ENCODE results near the gene CIP2A.

CIP2A gene

DNA sequence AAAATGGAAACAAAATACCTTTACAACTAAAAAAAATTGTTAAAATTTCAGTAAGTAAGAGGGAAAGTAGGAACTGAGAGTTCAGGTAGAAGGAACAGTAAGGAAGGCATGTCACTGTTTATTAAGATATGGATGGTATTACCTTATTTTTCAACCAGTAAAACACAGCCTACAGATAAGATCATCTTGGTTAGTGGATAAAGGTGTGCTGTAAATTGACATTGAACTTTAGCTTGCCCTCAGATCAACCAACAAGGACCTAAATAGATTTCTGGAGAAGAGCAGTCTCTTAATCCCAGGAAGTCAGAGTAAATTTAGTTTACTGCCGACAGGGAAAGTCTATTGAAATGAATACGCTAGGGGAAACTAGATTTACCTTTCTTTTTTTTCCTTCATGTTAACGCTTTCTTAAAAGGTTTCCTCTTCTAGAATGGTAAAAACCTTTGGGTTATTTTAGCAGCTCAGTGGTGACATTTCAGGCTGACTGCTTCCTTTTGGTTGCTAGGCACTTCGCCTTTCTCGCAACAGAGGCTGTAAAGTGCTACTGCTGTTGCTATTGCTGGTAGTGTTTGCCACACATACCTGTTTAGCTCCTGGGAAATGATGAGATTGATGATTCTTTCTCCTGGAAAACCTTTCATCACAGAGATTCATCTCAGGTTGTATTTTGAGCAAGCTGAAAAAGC is 13.2 kb upstream of the CIP2A start:
- peaks cover 3% of the 10 kb centered on the region; the same call in 1 of the 2 replicates for H3K36me3 ChIP-seq (ENCODE audit: control insufficient read depth, insufficient read depth, low read length)
- no peak overlapping the region for H3K27ac ChIP-seq (ENCODE audit: low read depth, low read length)
- H3K4me3 ChIP-seq (ENCODE audit: low read depth, low read length), result no peak overlapping the region
- H3K4me1 ChIP-seq (ENCODE audit: control insufficient read depth, insufficient read depth, low read length), result peaks cover 11% of the 10 kb centered on the region; the same call in 1 of the 2 replicates
- peaks cover 6% of the 10 kb centered on the region; the same call in 1 of the 2 replicates for H3K9me3 ChIP-seq (ENCODE audit: control insufficient read depth, insufficient read depth, low read depth, low read length)
- no peaks in the 10 kb centered on the region for H3K27me3 ChIP-seq (ENCODE audit: control insufficient read depth, insufficient read depth, low read length)
- H3K9ac ChIP-seq (ENCODE audit: low read length), result no peak overlapping the region

GRCh38 chr3:108599677-108600409 is 10.6 kb upstream of the CIP2A start:
- H3K27me3 ChIP-seq (ENCODE audit: control insufficient read depth, insufficient read depth, low read length), result no peaks in the 10 kb centered on the region
- peaks cover 6% of the 10 kb centered on the region; the same call in 1 of the 2 replicates for H3K9me3 ChIP-seq (ENCODE audit: control insufficient read depth, insufficient read depth, low read depth, low read length)
- no peak overlapping the region for H3K27ac ChIP-seq (ENCODE audit: low read depth, low read length)
- no peaks in the 10 kb centered on the region for H3K36me3 ChIP-seq (ENCODE audit: control insufficient read depth, insufficient read depth, low read length)
- H3K4me1 ChIP-seq (ENCODE audit: control insufficient read depth, insufficient read depth, low read length), result peaks cover 11% of the 10 kb centered on the region; the same call in 1 of the 2 replicates
- H3K9ac ChIP-seq (ENCODE audit: low read length), result no peak overlapping the region
- H3K4me3 ChIP-seq (ENCODE audit: low read depth, low read length), result no peak overlapping the region

DNA sequence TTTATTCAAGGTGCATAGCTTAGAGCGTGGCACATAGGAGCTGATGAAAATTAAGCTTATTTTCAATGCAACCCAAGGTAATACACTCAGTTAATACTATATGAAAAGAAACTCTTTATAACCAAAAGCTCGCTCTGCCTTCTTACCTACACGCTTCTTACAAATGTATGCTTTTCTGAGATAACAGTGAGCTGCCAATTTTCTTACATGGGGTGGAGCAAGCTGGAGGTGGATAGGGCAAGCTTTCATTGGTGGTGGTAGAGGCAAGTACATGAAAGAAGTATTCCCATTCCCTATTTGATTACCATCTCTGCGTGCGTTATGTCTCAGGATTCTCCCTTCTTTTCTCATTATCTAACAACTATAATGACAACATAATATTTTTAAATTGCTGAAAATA is 9.1 kb upstream of the CIP2A start:
- H3K27me3 ChIP-seq (ENCODE audit: control insufficient read depth, insufficient read depth, low read length), result no peaks in the 10 kb centered on the region
- H3K4me1 ChIP-seq (ENCODE audit: control insufficient read depth, insufficient read depth, low read length), result peaks cover 11% of the 10 kb centered on the region; the same call in 1 of the 2 replicates
- H3K9ac ChIP-seq (ENCODE audit: low read length), result no peak overlapping the region
- H3K36me3 ChIP-seq (ENCODE audit: control insufficient read depth, insufficient read depth, low read length), result no peaks in the 10 kb centered on the region
- peaks cover 6% of the 10 kb centered on the region; the same call in 1 of the 2 replicates for H3K9me3 ChIP-seq (ENCODE audit: control insufficient read depth, insufficient read depth, low read depth, low read length)
- no peak overlapping the region for H3K27ac ChIP-seq (ENCODE audit: low read depth, low read length)
- H3K4me3 ChIP-seq (ENCODE audit: low read depth, low read length), result no peak overlapping the region

DNA sequence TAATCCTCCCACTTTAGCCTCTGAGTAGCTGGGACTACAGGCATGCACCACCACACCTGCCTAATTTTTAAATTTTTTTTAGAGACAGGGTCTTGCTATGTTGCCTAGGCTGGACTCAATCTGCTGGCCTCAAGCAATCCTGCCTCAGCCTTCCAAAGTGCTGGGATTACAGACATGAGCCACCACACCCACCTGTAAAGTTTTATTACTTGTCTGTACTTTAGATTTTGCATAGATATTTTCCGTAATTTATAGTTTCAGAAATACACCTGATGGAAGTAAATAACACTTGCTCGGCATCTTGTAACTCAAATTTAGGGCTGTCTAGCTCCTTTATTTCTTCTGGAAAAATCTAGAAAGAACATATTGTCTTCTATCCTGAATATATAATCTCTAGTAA is 6.1 kb upstream of the CIP2A start:
- H3K9me3 ChIP-seq (ENCODE audit: control insufficient read depth, insufficient read depth, low read depth, low read length), result no peaks in the 10 kb centered on the region
- no peak overlapping the region for H3K27ac ChIP-seq (ENCODE audit: low read depth, low read length)
- H3K4me1 ChIP-seq (ENCODE audit: control insufficient read depth, insufficient read depth, low read length), result peaks cover 5% of the 10 kb centered on the region; the same call in 1 of the 2 replicates
- no peaks in the 10 kb centered on the region for H3K36me3 ChIP-seq (ENCODE audit: control insufficient read depth, insufficient read depth, low read length)
- H3K27me3 ChIP-seq (ENCODE audit: control insufficient read depth, insufficient read depth, low read length), result no peaks in the 10 kb centered on the region
- H3K4me3 ChIP-seq (ENCODE audit: low read depth, low read length), result no peak overlapping the region
- H3K9ac ChIP-seq (ENCODE audit: low read length), result no peak overlapping the region

DNA sequence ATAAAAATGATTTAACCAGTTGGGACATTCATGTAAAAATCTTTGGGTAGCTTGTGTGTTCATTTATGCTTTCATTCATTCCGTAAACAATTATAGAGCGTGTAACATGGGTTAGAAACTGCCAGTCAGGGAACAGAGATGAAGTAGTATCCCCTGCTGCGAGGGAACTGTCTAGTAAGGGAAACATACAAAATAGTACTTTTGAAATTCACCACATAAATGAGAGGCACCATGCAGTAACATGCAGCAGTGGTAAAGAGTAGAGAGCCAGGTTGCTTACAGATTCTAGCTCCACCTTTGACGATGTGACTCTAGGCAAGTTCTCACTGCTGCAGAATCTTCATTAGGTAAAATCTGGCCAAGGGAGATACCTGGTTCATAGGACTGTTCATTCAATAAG is 1.2 kb upstream of the CIP2A start:
- no peaks in the 10 kb centered on the region for H3K27me3 ChIP-seq (ENCODE audit: control insufficient read depth, insufficient read depth, low read length)
- H3K9ac ChIP-seq (ENCODE audit: low read length), result peak overlapping the region; percentile 94
- peak overlapping the region; percentile 97 for H3K4me3 ChIP-seq (ENCODE audit: low read depth, low read length)
- no peaks in the 10 kb centered on the region for H3K36me3 ChIP-seq (ENCODE audit: control insufficient read depth, insufficient read depth, low read length)
- peak overlapping the region; percentile 89; the same call in 1 of the 2 replicates for H3K27ac ChIP-seq (ENCODE audit: low read depth, low read length)
- no peaks in the 10 kb centered on the region for H3K9me3 ChIP-seq (ENCODE audit: control insufficient read depth, insufficient read depth, low read depth, low read length)
- H3K4me1 ChIP-seq (ENCODE audit: control insufficient read depth, insufficient read depth, low read length), result peaks cover 15% of the 10 kb centered on the region

DNA sequence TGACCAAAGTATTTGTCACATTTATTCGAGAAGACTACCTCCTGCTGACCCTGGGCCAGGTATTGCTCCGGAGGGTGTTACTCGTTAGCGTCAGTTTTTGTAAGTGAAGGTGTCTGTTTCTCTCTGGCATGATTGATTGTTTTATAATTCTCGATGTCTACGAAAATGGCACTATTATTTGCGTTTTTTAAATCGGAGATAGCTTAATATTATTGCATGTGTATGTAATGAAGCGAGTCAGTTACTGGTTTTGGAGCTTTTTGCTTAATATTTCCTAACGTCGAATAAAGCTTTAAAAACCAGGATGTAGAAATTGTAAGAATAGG is 723 bp upstream of the CIP2A start:
- peaks cover 1% of the 10 kb centered on the region for H3K36me3 ChIP-seq (ENCODE audit: control insufficient read depth, insufficient read depth, low read length)
- peak overlapping the region; percentile 97 for H3K4me3 ChIP-seq (ENCODE audit: low read depth, low read length)
- peak overlapping the region; percentile 94 for H3K9ac ChIP-seq (ENCODE audit: low read length)
- no peaks in the 10 kb centered on the region for H3K9me3 ChIP-seq (ENCODE audit: control insufficient read depth, insufficient read depth, low read depth, low read length)
- H3K27me3 ChIP-seq (ENCODE audit: control insufficient read depth, insufficient read depth, low read length), result no peaks in the 10 kb centered on the region
- H3K4me1 ChIP-seq (ENCODE audit: control insufficient read depth, insufficient read depth, low read length), result peaks cover 15% of the 10 kb centered on the region
- peak overlapping the region; percentile 89 for H3K27ac ChIP-seq (ENCODE audit: low read depth, low read length)

- peak overlapping the region; percentile 97 for H3K4me3 ChIP-seq (ENCODE audit: low read depth, low read length)
- peaks cover 15% of the 10 kb centered on the region for H3K4me1 ChIP-seq (ENCODE audit: control insufficient read depth, insufficient read depth, low read length)
- peak overlapping the region; percentile 89 for H3K27ac ChIP-seq (ENCODE audit: low read depth, low read length)
- peak overlapping the region; percentile 94 for H3K9ac ChIP-seq (ENCODE audit: low read length)
- H3K9me3 ChIP-seq (ENCODE audit: control insufficient read depth, insufficient read depth, low read depth, low read length), result no peaks in the 10 kb centered on the region
- H3K27me3 ChIP-seq (ENCODE audit: control insufficient read depth, insufficient read depth, low read length), result no peaks in the 10 kb centered on the region
- peaks cover 12% of the 10 kb centered on the region for H3K36me3 ChIP-seq (ENCODE audit: control insufficient read depth, insufficient read depth, low read length)
These were observed 637 bp downstream of the CIP2A start for GRCh38 chr3:108588601-108589000.

- Histone ChIP-seq H3K27me3 (ENCODE audit: control insufficient read depth, insufficient read depth, low read length) (no peaks in the 10 kb centered on the region), H3K36me3 (ENCODE audit: control insufficient read depth, insufficient read depth, low read length) (peaks cover 75% of the 10 kb centered on the region), H3K4me1 (ENCODE audit: control insufficient read depth, insufficient read depth, low read length) (peaks cover 10% of the 10 kb centered on the region; the same call in 1 of the 2 replicates), H3K4me3 (ENCODE audit: low read depth, low read length) (no peak overlapping the region), H3K9ac (ENCODE audit: low read length) (no peak overlapping the region), H3K27ac (ENCODE audit: low read depth, low read length) (no peak overlapping the region), H3K9me3 (ENCODE audit: control insufficient read depth, insufficient read depth, low read depth, low read length) (no peaks in the 10 kb centered on the region)
These were observed 11.2 kb downstream of the CIP2A start for GRCh38 chr3:108578064-108578463.

DNA sequence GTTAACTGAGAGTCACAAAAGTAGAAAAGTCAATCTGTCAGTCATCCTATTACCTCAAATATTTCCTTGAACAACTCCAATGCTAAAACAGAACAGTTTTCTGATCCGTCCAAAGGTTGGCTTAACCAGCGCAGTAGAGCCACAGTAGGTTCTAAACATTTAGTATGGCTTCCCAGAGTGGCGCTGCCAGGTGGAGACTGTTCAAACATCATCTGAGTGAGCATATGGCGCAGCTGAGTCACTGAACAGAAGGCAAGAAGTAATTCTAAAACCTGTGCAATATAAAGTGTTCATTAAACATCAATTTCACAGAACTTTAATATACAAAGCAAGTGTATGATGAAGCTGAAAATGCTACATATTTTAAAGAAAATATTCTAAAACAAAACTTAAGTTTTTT is 19.9 kb downstream of the CIP2A start:
- no peak overlapping the region for H3K27ac ChIP-seq (ENCODE audit: low read depth, low read length)
- no peaks in the 10 kb centered on the region for H3K4me1 ChIP-seq (ENCODE audit: control insufficient read depth, insufficient read depth, low read length)
- H3K4me3 ChIP-seq (ENCODE audit: low read depth, low read length), result no peak overlapping the region
- peaks cover 61% of the 10 kb centered on the region for H3K36me3 ChIP-seq (ENCODE audit: control insufficient read depth, insufficient read depth, low read length)
- no peaks in the 10 kb centered on the region for H3K9me3 ChIP-seq (ENCODE audit: control insufficient read depth, insufficient read depth, low read depth, low read length)
- H3K27me3 ChIP-seq (ENCODE audit: control insufficient read depth, insufficient read depth, low read length), result no peaks in the 10 kb centered on the region
- H3K9ac ChIP-seq (ENCODE audit: low read length), result no peak overlapping the region

DNA sequence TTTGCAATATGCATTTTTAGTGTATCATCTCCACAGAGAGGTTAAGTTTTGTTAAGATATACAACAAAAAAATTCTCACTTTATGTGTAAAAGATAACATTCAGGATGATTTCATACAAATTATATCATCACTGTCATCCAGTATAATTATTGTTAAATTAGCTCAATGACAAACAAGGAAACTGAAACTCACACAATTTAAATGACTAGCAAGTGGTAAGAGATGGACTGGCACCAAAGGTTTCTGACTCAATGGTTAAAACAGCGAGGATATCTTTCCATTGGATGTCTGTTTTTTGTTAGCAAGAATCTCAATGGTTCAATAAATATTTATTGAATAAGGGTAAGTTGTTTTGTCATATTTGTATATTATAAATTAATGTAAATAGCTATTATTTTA is 22.6 kb downstream of the CIP2A start:
- Histone ChIP-seq H3K4me1 (ENCODE audit: control insufficient read depth, insufficient read depth, low read length) (no peaks in the 10 kb centered on the region), H3K27ac (ENCODE audit: low read depth, low read length) (no peak overlapping the region), H3K36me3 (ENCODE audit: control insufficient read depth, insufficient read depth, low read length) (peaks cover 70% of the 10 kb centered on the region), H3K9ac (ENCODE audit: low read length) (no peak overlapping the region), H3K9me3 (ENCODE audit: control insufficient read depth, insufficient read depth, low read depth, low read length) (no peaks in the 10 kb centered on the region), H3K4me3 (ENCODE audit: low read depth, low read length) (no peak overlapping the region), H3K27me3 (ENCODE audit: control insufficient read depth, insufficient read depth, low read length) (no peaks in the 10 kb centered on the region)

DNA sequence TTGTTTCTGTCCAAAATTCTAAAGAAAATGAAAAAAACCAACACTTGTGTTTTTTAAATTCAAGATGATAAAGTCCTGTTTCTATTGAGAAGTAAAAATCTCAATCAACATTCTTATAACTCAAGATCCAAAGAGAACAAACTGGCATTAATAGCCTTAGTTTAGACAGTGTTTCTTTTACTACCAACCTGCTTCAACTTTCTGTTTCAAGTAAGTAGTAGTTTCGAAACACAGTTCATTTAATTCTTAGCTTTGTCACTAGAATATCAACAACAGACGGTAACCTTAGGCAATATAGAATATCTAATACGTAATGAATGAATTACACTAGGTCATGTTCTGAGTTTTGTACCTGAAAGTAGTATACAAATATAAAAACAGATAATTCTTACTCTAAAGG is 23.7 kb downstream of the CIP2A start:
- Histone ChIP-seq H3K4me1 (ENCODE audit: control insufficient read depth, insufficient read depth, low read length) (no peaks in the 10 kb centered on the region), H3K9ac (ENCODE audit: low read length) (no peak overlapping the region), H3K27me3 (ENCODE audit: control insufficient read depth, insufficient read depth, low read length) (no peaks in the 10 kb centered on the region), H3K36me3 (ENCODE audit: control insufficient read depth, insufficient read depth, low read length) (peaks cover 75% of the 10 kb centered on the region), H3K9me3 (ENCODE audit: control insufficient read depth, insufficient read depth, low read depth, low read length) (no peaks in the 10 kb centered on the region), H3K4me3 (ENCODE audit: low read depth, low read length) (no peak overlapping the region), H3K27ac (ENCODE audit: low read depth, low read length) (no peak overlapping the region)
